Measurements from ENCODE around the gene DTNB.
A peak's percentile ranks its signal among the peaks of the same experiment; 100 is the strongest.

DTNB gene

GRCh38 chr2:25567406-25567805 is 106.0 kb downstream of the DTNB start:
- no peak overlapping the region for H3K4me3 ChIP-seq (ENCODE audit: low read length)
- peak; percentile 50 for DNase-seq (ENCODE audit: low read depth)
- TF ChIP-seq CTCF (IDR thresholded peaks at IDR 0.05; ENCODE audit: insufficient read depth, low read depth, low read length, missing control alignments) = peak; percentile 50

- no peak overlapping the region for H3K4me3 ChIP-seq (ENCODE audit: low read length)
- no peak for DNase-seq (ENCODE audit: low read depth)
Observed at GRCh38 chr2:25566694-25567093, 106.7 kb downstream of the DTNB start.

DNA sequence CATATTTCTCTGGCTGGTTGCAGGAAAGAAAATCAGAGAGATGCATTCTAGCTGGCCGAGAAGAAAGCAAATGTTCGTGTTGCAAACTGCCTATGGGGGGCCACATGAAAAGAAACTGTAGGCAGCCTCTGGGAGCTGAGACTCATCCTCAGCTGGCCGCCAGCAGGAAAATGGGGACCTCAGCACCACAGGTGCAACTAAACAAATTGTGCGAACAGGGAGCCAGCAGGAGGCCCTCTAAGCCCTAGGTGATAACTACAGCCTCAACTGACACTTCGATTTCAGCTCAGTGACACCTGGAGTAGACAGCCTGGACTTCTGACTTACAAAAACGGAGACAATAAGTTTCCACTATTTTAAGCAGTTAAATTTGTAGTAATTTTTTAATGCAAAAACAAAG is 107.3 kb downstream of the DTNB start:
- no peak for TF ChIP-seq CTCF (IDR thresholded peaks at IDR 0.05; ENCODE audit: insufficient read depth, low read depth, low read length, missing control alignments)
- H3K4me3 ChIP-seq (ENCODE audit: low read length) = no peak overlapping the region
- no peak for DNase-seq (ENCODE audit: low read depth)

More at GRCh38 chr2:25566694-25567093, 106.7 kb downstream of the DTNB start:
- TF ChIP-seq CTCF (IDR thresholded peaks at IDR 0.05; ENCODE audit: insufficient read depth, low read depth, low read length, missing control alignments) = no peak

- DNase-seq (ENCODE audit: low read depth) = no peak
- TF ChIP-seq CTCF (IDR thresholded peaks at IDR 0.05; ENCODE audit: insufficient read depth, low read depth, low read length, missing control alignments) = no peak
- H3K4me3 ChIP-seq (ENCODE audit: low read length) = no peak overlapping the region
Observed at GRCh38 chr2:25561136-25561850, 112.1 kb downstream of the DTNB start.

GRCh38 chr2:25559148-25559547 is 114.2 kb downstream of the DTNB start:
- no peak for DNase-seq (ENCODE audit: low read depth)
- no peak for TF ChIP-seq CTCF (IDR thresholded peaks at IDR 0.05; ENCODE audit: insufficient read depth, low read depth, low read length, missing control alignments)
- no peak overlapping the region for H3K4me3 ChIP-seq (ENCODE audit: low read length)

GRCh38 chr2:25558262-25558661 is 115.1 kb downstream of the DTNB start:
- peak; percentile 64 for DNase-seq (ENCODE audit: low read depth)
- TF ChIP-seq CTCF (IDR thresholded peaks at IDR 0.05; ENCODE audit: insufficient read depth, low read depth, low read length, missing control alignments) = no peak
- H3K4me3 ChIP-seq (ENCODE audit: low read length) = no peak overlapping the region

Measured in epithelial cell of esophagus (primary cell).